ENCODE data around the gene PREPL. TPM values are rescaled to one million over a fixed set of nuclear protein-coding genes. Genes with fewer than 3 reads are reported as not detected.
A peak's percentile ranks its signal among the peaks of the same experiment; 100 is the strongest.

The PREPL gene
- total and polyA plus RNA-seq, 9 of the 15 experiments (the other 6 are each of a cell fraction or from before 2014, with no cell fraction given), result 11.6 to 58.9 (median 27.2) TPM

GRCh38 chr2:44335806-44336538 is 25.3 kb downstream of the PREPL start:
- no peaks in the 10 kb centered on the region for H3K79me2 ChIP-seq (ENCODE audit: control insufficient read depth, insufficient read depth, low read length)
- ChIA-PET CTCF (ENCODE audit: low intra/inter-chr PET ratio) (no interaction called here), POLR2A (interaction anchor here (1.0 to 1.5 kb wide), 3 partner anchors 13 to 56 kb away, joined by 3 to 5 read pairs (median 3); no protein-coding TSS in a partner anchor)
- no peak overlapping the region for H2AFZ ChIP-seq (ENCODE audit: low read depth, low read length)
- TF ChIP-seq ZNF146 (CRISPR knock-in tag; IDR thresholded peaks at IDR 0.05; ENCODE audit: unreplicated experiment), result peak; percentile 57
- TF ChIP-seq ZNF212 (CRISPR knock-in tag; IDR thresholded peaks at IDR 0.05), result no peak
- intact Hi-C loops (cut with micrococcal nuclease), result no loop called here
- BruUV-seq (replicated peaks), result no TSS peak
- FAIRE-seq (no peak), DNase-seq (ENCODE audit: extremely low read depth in 1 of 4, low spot score in 3 of 4) (no peak), ATAC-seq (no peak)
- H3K9me1 ChIP-seq (ENCODE audit: control insufficient read depth, insufficient read depth, low read length), result no peaks in the 10 kb centered on the region
- H3K9me3 ChIP-seq (replicated peaks; ENCODE audit: control insufficient read depth, insufficient read depth, low read depth, low read length), result no peaks in the 10 kb centered on the region
- no peaks in the 10 kb centered on the region for H3K4me1 ChIP-seq (replicated peaks in 1 of 2; ENCODE audit: control insufficient read depth in 2 of 2, insufficient read depth in 2 of 2, low read length in 2 of 2)
- 91% methylated on average over 2 of the region's 2 CpGs for WGBS (ENCODE audit: insufficient coverage, low coverage, missing lambda C conversion rate)
- no peaks in the 10 kb centered on the region for H3K27me3 ChIP-seq (ENCODE audit: control insufficient read depth in 2 of 2, insufficient read depth in 2 of 2, low read length in 2 of 2)
- H3K27ac ChIP-seq (ENCODE audit: extremely low read depth, low read depth, low read length), result no peak overlapping the region
- H3K36me3 ChIP-seq (ENCODE audit: control insufficient read depth, insufficient read depth, low read length), result peaks cover 45% of the 10 kb centered on the region
- H3K4me2 ChIP-seq (ENCODE audit: insufficient read depth, low read length), result no peak overlapping the region
- no peak overlapping the region for H3K4me3 ChIP-seq
- H4K20me1 ChIP-seq (replicated peaks; ENCODE audit: control insufficient read depth, insufficient read depth, low read length), result no peaks in the 10 kb centered on the region
- in situ Hi-C loops (cut with MboI), result no loop called here
- no peak overlapping the region for H3K9ac ChIP-seq (ENCODE audit: insufficient read depth in 1 of 2, low read depth in 2 of 2, low read length in 2 of 2)

- no peaks in the 10 kb centered on the region for H3K4me1 ChIP-seq (replicated peaks in 1 of 2; ENCODE audit: control insufficient read depth in 2 of 2, insufficient read depth in 2 of 2, low read length in 2 of 2)
- no peaks in the 10 kb centered on the region for H3K9me1 ChIP-seq (ENCODE audit: control insufficient read depth, insufficient read depth, low read length)
- no peak for DNase-seq (ENCODE audit: extremely low read depth in 1 of 4, low spot score in 3 of 4)
- 88% methylated on average over 1 of the region's 1 CpG for WGBS (ENCODE audit: insufficient coverage, low coverage, missing lambda C conversion rate)
- no peak for ATAC-seq
- FAIRE-seq, result no peak
- H4K20me1 ChIP-seq (replicated peaks; ENCODE audit: control insufficient read depth, insufficient read depth, low read length), result no peaks in the 10 kb centered on the region
- no peaks in the 10 kb centered on the region for H3K9me3 ChIP-seq (replicated peaks; ENCODE audit: control insufficient read depth, insufficient read depth, low read depth, low read length)
- H3K27ac ChIP-seq (ENCODE audit: extremely low read depth, low read depth, low read length), result no peak overlapping the region
- no TSS peak for BruUV-seq (replicated peaks)
- no peak overlapping the region for H2AFZ ChIP-seq (ENCODE audit: low read depth, low read length)
- ChIA-PET POLR2A (no interaction called here), CTCF (ENCODE audit: low intra/inter-chr PET ratio) (no interaction called here)
- H3K36me3 ChIP-seq (ENCODE audit: control insufficient read depth, insufficient read depth, low read length), result peaks cover 44% of the 10 kb centered on the region
- no peak overlapping the region for H3K4me2 ChIP-seq (ENCODE audit: insufficient read depth, low read length)
- H3K4me3 ChIP-seq, result no peak overlapping the region
- H3K27me3 ChIP-seq (ENCODE audit: control insufficient read depth in 2 of 2, insufficient read depth in 2 of 2, low read length in 2 of 2), result no peaks in the 10 kb centered on the region
- no peak overlapping the region for H3K9ac ChIP-seq (ENCODE audit: insufficient read depth in 1 of 2, low read depth in 2 of 2, low read length in 2 of 2)
- H3K79me2 ChIP-seq (ENCODE audit: control insufficient read depth, insufficient read depth, low read length), result no peaks in the 10 kb centered on the region
- intact Hi-C loops (cut with micrococcal nuclease), result no loop called here
- in situ Hi-C loops (cut with MboI), result no loop called here
- no peak for TF ChIP-seq SLC30A9 (CRISPR knock-in tag; IDR thresholded peaks at IDR 0.05)
- TF ChIP-seq NR4A1 (CRISPR knock-in tag; IDR thresholded peaks at IDR 0.05), result no peak
- no peak for TF ChIP-seq NR4A1 (tag; IDR thresholded peaks at IDR 0.05)
- TF ChIP-seq MTA3 (IDR thresholded peaks at IDR 0.05; ENCODE audit: borderline replicate concordance), result no peak
- no peak for TF ChIP-seq FOSL1 (tag; conservative IDR thresholded peaks at IDR 0.05)
- no peak for TF ChIP-seq RFX1 (IDR thresholded peaks at IDR 0.05)
- no peak for TF ChIP-seq RREB1 (CRISPR knock-in tag; IDR thresholded peaks at IDR 0.05)
- no peak for TF ChIP-seq CHCHD3 (CRISPR knock-in tag; IDR thresholded peaks at IDR 0.05)
Measured at GRCh38 chr2:44333994-44334393, 27.3 kb downstream of the PREPL start.

All from K562 (cell line).